ENCODE measurements around the gene CXorf65.

The CXorf65 gene

GRCh38 chrX:71106427-71106826 lies at the start of gene CXorf65:
Gene CXorf65 (minus strand): TSS chrX:71106740. CDS start chrX:71106556, 184 bp downstream.
- peak; percentile 48 for ATAC-seq
- peak; percentile 28 for DNase-seq

- no peak for ATAC-seq
- DNase-seq: no peak
These were observed 48.1 kb upstream of the CXorf65 start for GRCh38 chrX:71154641-71155040.

GRCh38 chrX:71154196-71154595 lies 47.7 kb upstream of the CXorf65 start:
- DNase-seq (no peak), ATAC-seq (no peak)

- no peak for ATAC-seq
- no peak for DNase-seq
These were observed 44.8 kb upstream of the CXorf65 start for GRCh38 chrX:71151366-71151765.

GRCh38 chrX:71148278-71148663 lies 41.7 kb upstream of the CXorf65 start:
- DNase-seq (no peak), ATAC-seq (no peak)

- ATAC-seq (no peak), DNase-seq (no peak)
These were observed 41.1 kb upstream of the CXorf65 start for GRCh38 chrX:71147496-71148277.

- no peak for DNase-seq
These were observed 38.1 kb upstream of the CXorf65 start, which contains the start of gene NLGN3 for GRCh38 chrX:71144651-71145050. Gene NLGN3 (plus strand): TSS chrX:71144841. CDS start chrX:71147750, 2,909 bp downstream.

GRCh38 chrX:71143508-71143907 lies 37.0 kb upstream of the CXorf65 start:
- ATAC-seq (no peak), DNase-seq (no peak)

More at GRCh38 chrX:71144651-71145050, 38.1 kb upstream of the CXorf65 start, which contains the start of gene NLGN3:
- ATAC-seq: no peak

GRCh38 chrX:71140440-71140839 lies 33.9 kb upstream of the CXorf65 start:
- ATAC-seq: no peak
- no peak for DNase-seq

GRCh38 chrX:71131510-71131909 lies 25.0 kb upstream of the CXorf65 start:
- ATAC-seq (no peak), DNase-seq (no peak)

GRCh38 chrX:71128915-71129765 lies 22.6 kb upstream of the CXorf65 start:
- ATAC-seq (peak; percentile 72), DNase-seq (peak; percentile 75)

- ATAC-seq (no peak), DNase-seq (no peak)
These were observed 21.8 kb upstream of the CXorf65 start for GRCh38 chrX:71128166-71128833.

GRCh38 chrX:71118985-71119535 lies 12.5 kb upstream of the CXorf65 start:
- no peak for ATAC-seq
- no peak for DNase-seq

GRCh38 chrX:71118032-71118984 lies 11.8 kb upstream of the CXorf65 start, which contains the start of gene MED12:
Gene MED12 (plus strand): TSS chrX:71118596. CDS start chrX:71118755, 159 bp downstream.
- ATAC-seq: peak; percentile 97

GRCh38 chrX:71117358-71117757 lies 10.8 kb upstream of the CXorf65 start:
- ATAC-seq (no peak), DNase-seq (no peak)

More at GRCh38 chrX:71118032-71118984, 11.8 kb upstream of the CXorf65 start, which contains the start of gene MED12:
- peak; percentile 86 for DNase-seq

GRCh38 chrX:71111921-71112431 lies 5.4 kb upstream of the CXorf65 start:
- no peak for DNase-seq

GRCh38 chrX:71111141-71111843 lies 4.8 kb upstream of the CXorf65 start, which contains the start of gene IL2RG:
Gene IL2RG (minus strand): TSS chrX:71111577. CDS start chrX:71111539, 38 bp downstream.
- ATAC-seq (peak; percentile 90), DNase-seq (peak; percentile 71)

More at GRCh38 chrX:71111921-71112431, 5.4 kb upstream of the CXorf65 start:
- ATAC-seq: peak; percentile 50

GRCh38 chrX:71109051-71109450 lies 2.5 kb upstream of the CXorf65 start:
- DNase-seq (no peak), ATAC-seq (no peak)

GRCh38 chrX:71107762-71108360 lies 1.3 kb upstream of the CXorf65 start:
- no peak for ATAC-seq
- peak; percentile 43 for DNase-seq

Measured in stimulated activated naive CD8-positive, alpha-beta T cell treated with anti-CD3 and anti-CD28 coated beads, Interleukin-15, Interleukin-2, amounts not matched to agents 100 U/mL and 50 U/mL, for 24 hours (primary cell).